HFFc6 (cell line): ENCODE data around the gene LRRK1. TPM values are rescaled to one million over a fixed set of nuclear protein-coding genes. Genes with fewer than 3 reads are reported as not detected.

ENCODE experiments used
- DNase-seq: peaks from one replicate; pipeline ENCODE4 v3.0.0-alpha.2; 2018
- H3K27ac Mint-ChIP-seq: 2 replicates; pipeline ENCODE4 v1.8.0; 2020; ENCODE audit warnings: mild to moderate bottlenecking, mixed read lengths
- H3K27me3 Mint-ChIP-seq: 2 replicates; pipeline ENCODE4 v1.8.0; 2021; ENCODE audit warnings: mild to moderate bottlenecking, moderate library complexity, mixed read lengths; ENCODE audit not compliant: insufficient read depth
- H3K36me3 Mint-ChIP-seq: 2 replicates; pipeline ENCODE4 v1.8.0; 2021; ENCODE audit warnings: low read depth, mixed read lengths
- H3K4me1 Mint-ChIP-seq: 2 replicates; pipeline ENCODE4 v1.8.0; 2020; ENCODE audit warnings: low read depth, mixed read lengths
- H3K4me3 Mint-ChIP-seq: 2 replicates; pipeline ENCODE4 v1.8.0; 2020; ENCODE audit warnings: mild to moderate bottlenecking, moderate library complexity, mixed read lengths
- H3K9me3 Mint-ChIP-seq: 2 replicates; pipeline ENCODE4 v1.8.0; 2020; ENCODE audit warnings: mild to moderate bottlenecking, mixed read lengths
- CTCF ChIP-seq: fragments of 200-600 bp; sonication (generic); IDR thresholded peaks from 2 replicates; pipeline ENCODE4 v1.5.0; 2021; ENCODE audit warnings: antibody characterized with exemption, mild to moderate bottlenecking
- total RNA-seq, 6 experiments: library from RNA; stranded (reverse); fragmentation: NEBNext Ultra II Directional; extraction: Animal tissue kit (Norgen Biotek cat#: 25700); gene quantifications; 2 replicates in 1 of 6; 3 replicates in 5 of 6; pipeline ENCODE4 v1.2.3, GENCODE V29; 2021

Gene LRRK1
- total RNA-seq, 6 experiments from 2014 or later, result 11.4 to 14.8 (median 13.5) TPM

- H3K36me3 Mint-ChIP-seq, result peaks cover 7% of the 10 kb centered on the region
- H3K9me3 Mint-ChIP-seq, result no peaks in the 10 kb centered on the region
- no peak for DNase-seq
- no peaks in the 10 kb centered on the region; the same call in 1 of the 2 replicates for H3K27me3 Mint-ChIP-seq
- peaks cover 42% of the 10 kb centered on the region for H3K4me1 Mint-ChIP-seq
- no peak overlapping the region for H3K27ac Mint-ChIP-seq
- no peak for TF ChIP-seq CTCF
- no peak overlapping the region for H3K4me3 Mint-ChIP-seq
These were observed 148.7 kb downstream of the LRRK1 start for GRCh38 chr15:101067660-101068522.

- DNase-seq, result no peak
- Mint-ChIP-seq H3K36me3 (peaks cover 7% of the 10 kb centered on the region), H3K27me3 (no peaks in the 10 kb centered on the region; the same call in 1 of the 2 replicates), H3K27ac (peak overlapping the region; percentile 99), H3K4me3 (no peak overlapping the region), H3K4me1 (peaks cover 42% of the 10 kb centered on the region), H3K9me3 (no peaks in the 10 kb centered on the region)
- TF ChIP-seq CTCF, result no peak
These were observed 149.4 kb downstream of the LRRK1 start for GRCh38 chr15:101068523-101068960.

GRCh38 chr15:101068961-101069653 lies 149.9 kb downstream of the LRRK1 start:
- H3K4me1 Mint-ChIP-seq, result peaks cover 42% of the 10 kb centered on the region
- H3K36me3 Mint-ChIP-seq, result peaks cover 7% of the 10 kb centered on the region
- peak; percentile 52 for TF ChIP-seq CTCF
- H3K27me3 Mint-ChIP-seq, result no peaks in the 10 kb centered on the region; the same call in 1 of the 2 replicates
- H3K27ac Mint-ChIP-seq, result peak overlapping the region; percentile 99
- H3K4me3 Mint-ChIP-seq, result no peak overlapping the region
- H3K9me3 Mint-ChIP-seq, result no peaks in the 10 kb centered on the region
- DNase-seq, result peak; percentile 23

- Mint-ChIP-seq H3K36me3 (peaks cover 7% of the 10 kb centered on the region), H3K27me3 (no peaks in the 10 kb centered on the region; the same call in 1 of the 2 replicates), H3K27ac (peak overlapping the region; percentile 99), H3K4me1 (peaks cover 42% of the 10 kb centered on the region), H3K4me3 (no peak overlapping the region), H3K9me3 (no peaks in the 10 kb centered on the region)
- no peak for TF ChIP-seq CTCF
- no peak for DNase-seq
These were observed 150.5 kb downstream of the LRRK1 start for GRCh38 chr15:101069654-101069973.

GRCh38 chr15:101070024-101070423 lies 150.9 kb downstream of the LRRK1 start:
- H3K4me3 Mint-ChIP-seq, result peak overlapping the region; percentile 78; the same call in 1 of the 2 replicates
- H3K27ac Mint-ChIP-seq, result peak overlapping the region; percentile 99
- DNase-seq, result no peak
- peaks cover 42% of the 10 kb centered on the region for H3K4me1 Mint-ChIP-seq
- H3K36me3 Mint-ChIP-seq, result peaks cover 7% of the 10 kb centered on the region
- H3K27me3 Mint-ChIP-seq, result no peaks in the 10 kb centered on the region; the same call in 1 of the 2 replicates
- no peak for TF ChIP-seq CTCF
- no peaks in the 10 kb centered on the region for H3K9me3 Mint-ChIP-seq
